GM12873 (cell line): Measurements from ENCODE around the gene CLIP1.

Experiments used
- TF ChIP-seq, protein P1 (sequence below): IDR thresholded peaks from 2 replicates; pipeline ENCODE4 v1.5.1; 2012; ENCODE audit warnings: low read depth, mild to moderate bottlenecking, moderate library complexity, low read length, control low read depth; ENCODE audit not compliant: insufficient read depth; ENCODE audit errors: missing control alignments

Gene CLIP1

DNA sequence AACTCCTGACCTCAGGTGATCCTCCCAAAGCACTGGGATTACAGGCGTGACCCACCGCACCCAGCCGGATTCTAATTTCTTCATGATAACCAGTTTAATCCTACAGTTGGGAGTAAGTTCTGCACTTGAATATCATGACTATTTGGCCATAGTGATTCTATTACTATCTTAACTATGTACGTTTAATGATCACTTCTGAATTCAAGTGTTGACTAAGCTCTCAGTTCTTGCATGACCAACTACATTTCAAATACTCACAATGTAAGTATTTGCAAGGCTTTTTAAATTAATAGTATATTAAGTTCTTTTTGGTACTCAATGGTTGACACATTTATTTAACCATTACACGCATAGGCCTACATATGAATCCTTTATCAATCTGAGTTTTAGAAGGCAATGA lies 138.8 kb downstream of the CLIP1 start:
- TF ChIP-seq, protein P1, sequence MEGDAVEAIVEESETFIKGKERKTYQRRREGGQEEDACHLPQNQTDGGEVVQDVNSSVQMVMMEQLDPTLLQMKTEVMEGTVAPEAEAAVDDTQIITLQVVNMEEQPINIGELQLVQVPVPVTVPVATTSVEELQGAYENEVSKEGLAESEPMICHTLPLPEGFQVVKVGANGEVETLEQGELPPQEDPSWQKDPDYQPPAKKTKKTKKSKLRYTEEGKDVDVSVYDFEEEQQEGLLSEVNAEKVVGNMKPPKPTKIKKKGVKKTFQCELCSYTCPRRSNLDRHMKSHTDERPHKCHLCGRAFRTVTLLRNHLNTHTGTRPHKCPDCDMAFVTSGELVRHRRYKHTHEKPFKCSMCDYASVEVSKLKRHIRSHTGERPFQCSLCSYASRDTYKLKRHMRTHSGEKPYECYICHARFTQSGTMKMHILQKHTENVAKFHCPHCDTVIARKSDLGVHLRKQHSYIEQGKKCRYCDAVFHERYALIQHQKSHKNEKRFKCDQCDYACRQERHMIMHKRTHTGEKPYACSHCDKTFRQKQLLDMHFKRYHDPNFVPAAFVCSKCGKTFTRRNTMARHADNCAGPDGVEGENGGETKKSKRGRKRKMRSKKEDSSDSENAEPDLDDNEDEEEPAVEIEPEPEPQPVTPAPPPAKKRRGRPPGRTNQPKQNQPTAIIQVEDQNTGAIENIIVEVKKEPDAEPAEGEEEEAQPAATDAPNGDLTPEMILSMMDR, result no peak

DNA sequence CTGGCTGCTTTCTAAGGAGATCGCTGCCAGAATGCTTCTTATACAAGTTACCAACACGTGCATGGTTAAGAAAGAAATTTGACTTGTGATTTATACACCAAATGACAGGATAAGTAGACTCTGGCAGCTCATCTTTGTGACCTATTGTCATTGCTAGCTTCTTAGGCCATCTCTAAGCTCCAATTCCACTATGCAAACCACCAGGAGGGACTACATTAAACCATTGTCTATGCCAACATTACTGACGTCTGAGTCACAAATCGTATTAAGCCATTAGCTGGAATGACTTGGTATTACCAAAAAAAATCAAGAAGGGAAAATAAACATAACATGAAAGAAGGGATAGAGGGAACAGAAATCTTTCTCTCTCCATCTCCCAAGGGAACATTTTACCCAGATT lies 140.4 kb downstream of the CLIP1 start:
- TF ChIP-seq, protein P1, result no peak

DNA sequence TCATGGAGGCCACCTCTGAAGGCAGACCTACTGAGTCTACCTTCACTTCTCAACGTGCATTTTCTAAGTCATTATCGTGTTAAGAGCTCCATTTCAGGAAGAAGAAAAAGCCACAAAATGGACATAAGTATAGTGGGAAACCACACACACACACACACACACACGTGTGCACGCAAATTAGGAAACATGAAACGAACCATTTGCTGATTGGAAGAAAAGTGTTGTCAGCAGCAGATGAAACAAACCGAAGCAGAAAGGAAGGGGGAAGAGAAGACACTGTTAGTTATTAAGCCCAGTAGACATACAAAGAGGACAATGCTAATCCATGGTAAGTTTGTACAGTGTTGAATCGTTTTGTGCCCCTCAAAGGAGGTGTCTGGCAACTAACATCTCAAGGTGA lies 146.2 kb downstream of the CLIP1 start:
- TF ChIP-seq, protein P1, result no peak

DNA sequence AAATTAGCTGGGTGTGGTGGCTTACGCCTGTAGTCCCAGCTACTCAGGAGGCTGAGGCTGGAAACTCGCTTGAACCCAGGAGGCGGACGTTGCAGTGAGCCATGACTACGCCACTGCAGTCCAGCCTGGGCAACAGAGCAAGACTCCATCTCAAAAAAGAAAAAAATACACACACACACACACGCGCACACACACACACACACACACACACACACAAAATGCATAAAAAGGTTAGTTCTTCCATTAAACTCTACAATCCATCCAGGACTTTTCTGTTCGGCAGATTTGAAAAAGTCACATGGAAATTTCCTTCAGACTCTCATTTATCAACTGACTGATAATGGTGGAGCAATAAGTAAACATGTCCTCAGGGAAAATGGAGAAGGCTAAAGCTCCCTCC lies 147.0 kb downstream of the CLIP1 start:
- TF ChIP-seq, protein P1, result no peak

DNA sequence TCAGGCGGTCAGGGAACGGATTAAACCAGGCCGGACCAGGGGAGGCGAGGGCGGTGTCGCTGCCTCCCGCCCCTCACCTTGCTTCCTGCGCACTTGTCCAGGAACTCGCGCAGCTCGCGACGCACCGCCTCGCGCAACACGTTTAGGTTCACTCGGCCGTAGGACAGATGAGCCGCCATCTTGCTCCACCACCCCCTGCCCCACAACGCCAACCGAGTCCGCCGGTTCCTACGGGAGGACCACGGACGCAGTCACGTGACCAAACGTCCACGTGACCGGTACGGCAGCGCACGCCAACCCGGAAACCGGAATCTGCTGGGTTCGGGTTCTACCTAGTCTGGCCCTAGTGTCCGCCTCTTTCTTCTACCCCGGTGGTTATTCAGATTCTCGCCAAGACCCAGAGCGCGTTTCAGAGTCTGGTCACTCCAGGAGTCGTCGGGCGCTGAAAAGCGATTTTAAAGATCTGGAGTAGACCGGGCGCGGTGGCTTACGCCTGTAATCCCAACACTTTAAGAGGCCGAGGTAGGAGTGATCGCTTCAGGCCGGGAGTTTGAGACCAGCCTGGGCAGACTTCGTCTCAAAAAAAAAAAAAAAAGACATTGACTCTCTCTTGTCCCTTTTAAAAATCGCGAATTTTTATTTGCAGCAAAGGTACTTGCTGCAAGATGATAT lies 156.1 kb downstream of the CLIP1 start, which contains the start of gene VPS33A:
Gene VPS33A, minus strand, starts transcription at position 265 of the 672 bp plus-strand sequence. Its CDS starts 86 bp downstream, at position 179.
- TF ChIP-seq, protein P1, result no peak

DNA sequence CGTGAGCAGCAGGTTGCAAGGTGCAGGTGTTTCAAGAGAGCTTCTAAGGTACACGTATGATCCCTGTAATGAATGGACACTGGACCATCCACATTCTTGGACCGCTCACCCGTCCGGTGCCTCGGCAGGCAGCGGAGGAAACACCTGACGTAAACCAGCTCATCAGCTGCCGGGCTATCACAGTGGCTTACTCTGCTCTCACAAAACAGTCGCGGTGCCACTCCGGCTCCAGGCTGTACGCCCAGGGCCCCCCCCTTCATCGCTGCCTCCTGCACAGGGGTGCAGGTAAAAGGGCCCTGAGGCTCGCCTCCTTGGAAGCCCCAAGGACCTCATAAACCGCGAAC lies 156.6 kb downstream of the CLIP1 start:
- TF ChIP-seq, protein P1, result no peak

DNA sequence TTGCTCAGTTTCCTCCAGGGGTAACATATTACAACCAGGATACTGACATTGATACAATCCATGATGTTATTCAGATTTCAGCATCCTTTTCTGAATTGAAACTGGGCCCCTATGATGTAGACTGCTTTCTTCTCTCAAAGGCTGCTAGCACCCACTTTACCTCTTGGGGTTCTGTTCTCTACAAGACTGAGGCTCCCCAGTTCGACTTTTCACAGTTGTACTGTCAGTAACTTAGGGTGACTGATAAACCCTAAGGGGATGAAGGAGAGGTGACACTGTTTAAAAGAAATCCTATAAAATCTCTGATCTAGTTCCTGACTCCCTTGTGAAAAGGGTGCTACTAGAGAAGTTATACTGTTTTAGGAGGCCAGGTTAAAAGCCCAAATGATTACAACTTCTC lies 157.0 kb downstream of the CLIP1 start:
- TF ChIP-seq, protein P1, result no peak
